Endothelial cell (in vitro differentiated cells): ENCODE results near the gene CFAP61. TPM values are rescaled to one million over a fixed set of nuclear protein-coding genes. Genes with fewer than 3 reads are reported as not detected.

Experiments
- DNase-seq: peaks from one replicate; pipeline ENCODE4 v3.0.0; 2021; ENCODE audit warnings: low spot score
- H3K27ac Mint-ChIP-seq: one replicate; pipeline ENCODE4 v1.8.0; 2021; ENCODE audit warnings: mixed read lengths, inconsistent platforms; ENCODE audit not compliant: unreplicated experiment
- H3K27me3 Mint-ChIP-seq: one replicate; pipeline ENCODE4 v1.8.0; 2021; ENCODE audit warnings: mild to moderate bottlenecking, moderate library complexity, mixed read lengths, inconsistent platforms; ENCODE audit not compliant: unreplicated experiment
- H3K36me3 Mint-ChIP-seq: one replicate; pipeline ENCODE4 v1.8.0; 2021; ENCODE audit warnings: mild to moderate bottlenecking, low read depth, mixed read lengths, inconsistent platforms; ENCODE audit not compliant: unreplicated experiment
- H3K4me1 Mint-ChIP-seq: one replicate; pipeline ENCODE4 v1.8.0; 2021; ENCODE audit warnings: mild to moderate bottlenecking, mixed read lengths, inconsistent platforms; ENCODE audit not compliant: unreplicated experiment
- H3K4me3 Mint-ChIP-seq: one replicate; pipeline ENCODE4 v1.8.0; 2021; ENCODE audit warnings: mild to moderate bottlenecking, mixed read lengths, inconsistent platforms; ENCODE audit not compliant: unreplicated experiment
- H3K9me3 Mint-ChIP-seq: one replicate; pipeline ENCODE4 v1.8.0; 2021; ENCODE audit warnings: mixed read lengths, inconsistent platforms; ENCODE audit not compliant: unreplicated experiment
- total RNA-seq: library from RNA; stranded (reverse); fragmentation: NEBNext Ultra II Directional; extraction: Animal tissue kit (Norgen Biotek cat#: 25700); gene quantifications from one replicate; pipeline ENCODE4 v1.2.1, GENCODE V29; 2021; ENCODE audit not compliant: unreplicated experiment
- TF ChIP-seq, protein P1 (sequence below): fragments of 200-600 bp; sonication (generic); IDR thresholded peaks from one replicate; pipeline ENCODE4 v1.5.0; 2021; ENCODE audit warnings: antibody characterized with exemption; ENCODE audit not compliant: unreplicated experiment

CFAP61 gene
- total RNA-seq, 1 donor from 2014 or later = not detected

DNA sequence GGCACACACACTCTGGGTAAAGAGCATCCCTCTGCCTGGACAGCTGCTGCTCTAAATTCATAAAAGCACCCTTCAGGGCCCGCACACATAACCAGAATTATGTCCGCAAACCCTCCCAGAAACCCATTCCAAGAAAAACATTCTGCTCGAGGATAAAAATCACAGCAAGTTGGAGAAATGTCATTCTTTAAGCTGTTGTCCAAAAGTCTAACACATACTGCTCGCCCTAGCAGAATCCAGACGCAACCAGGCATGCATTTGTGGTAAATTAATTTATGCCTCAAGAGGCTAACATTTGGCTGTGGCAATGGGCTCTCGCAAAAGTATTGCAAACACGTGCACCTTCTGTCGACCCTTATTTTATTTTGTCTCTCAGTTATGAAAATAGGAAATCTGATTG, 199.5 kb downstream of the CFAP61 start:
- peaks cover 4% of the 10 kb centered on the region for H3K27me3 Mint-ChIP-seq
- H3K4me1 Mint-ChIP-seq = no peaks in the 10 kb centered on the region
- H3K9me3 Mint-ChIP-seq = no peaks in the 10 kb centered on the region
- H3K36me3 Mint-ChIP-seq = no peaks in the 10 kb centered on the region
- DNase-seq = no peak
- TF ChIP-seq, protein P1, sequence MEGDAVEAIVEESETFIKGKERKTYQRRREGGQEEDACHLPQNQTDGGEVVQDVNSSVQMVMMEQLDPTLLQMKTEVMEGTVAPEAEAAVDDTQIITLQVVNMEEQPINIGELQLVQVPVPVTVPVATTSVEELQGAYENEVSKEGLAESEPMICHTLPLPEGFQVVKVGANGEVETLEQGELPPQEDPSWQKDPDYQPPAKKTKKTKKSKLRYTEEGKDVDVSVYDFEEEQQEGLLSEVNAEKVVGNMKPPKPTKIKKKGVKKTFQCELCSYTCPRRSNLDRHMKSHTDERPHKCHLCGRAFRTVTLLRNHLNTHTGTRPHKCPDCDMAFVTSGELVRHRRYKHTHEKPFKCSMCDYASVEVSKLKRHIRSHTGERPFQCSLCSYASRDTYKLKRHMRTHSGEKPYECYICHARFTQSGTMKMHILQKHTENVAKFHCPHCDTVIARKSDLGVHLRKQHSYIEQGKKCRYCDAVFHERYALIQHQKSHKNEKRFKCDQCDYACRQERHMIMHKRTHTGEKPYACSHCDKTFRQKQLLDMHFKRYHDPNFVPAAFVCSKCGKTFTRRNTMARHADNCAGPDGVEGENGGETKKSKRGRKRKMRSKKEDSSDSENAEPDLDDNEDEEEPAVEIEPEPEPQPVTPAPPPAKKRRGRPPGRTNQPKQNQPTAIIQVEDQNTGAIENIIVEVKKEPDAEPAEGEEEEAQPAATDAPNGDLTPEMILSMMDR = no peak
- no peak overlapping the region for H3K27ac Mint-ChIP-seq
- no peak overlapping the region for H3K4me3 Mint-ChIP-seq

DNA sequence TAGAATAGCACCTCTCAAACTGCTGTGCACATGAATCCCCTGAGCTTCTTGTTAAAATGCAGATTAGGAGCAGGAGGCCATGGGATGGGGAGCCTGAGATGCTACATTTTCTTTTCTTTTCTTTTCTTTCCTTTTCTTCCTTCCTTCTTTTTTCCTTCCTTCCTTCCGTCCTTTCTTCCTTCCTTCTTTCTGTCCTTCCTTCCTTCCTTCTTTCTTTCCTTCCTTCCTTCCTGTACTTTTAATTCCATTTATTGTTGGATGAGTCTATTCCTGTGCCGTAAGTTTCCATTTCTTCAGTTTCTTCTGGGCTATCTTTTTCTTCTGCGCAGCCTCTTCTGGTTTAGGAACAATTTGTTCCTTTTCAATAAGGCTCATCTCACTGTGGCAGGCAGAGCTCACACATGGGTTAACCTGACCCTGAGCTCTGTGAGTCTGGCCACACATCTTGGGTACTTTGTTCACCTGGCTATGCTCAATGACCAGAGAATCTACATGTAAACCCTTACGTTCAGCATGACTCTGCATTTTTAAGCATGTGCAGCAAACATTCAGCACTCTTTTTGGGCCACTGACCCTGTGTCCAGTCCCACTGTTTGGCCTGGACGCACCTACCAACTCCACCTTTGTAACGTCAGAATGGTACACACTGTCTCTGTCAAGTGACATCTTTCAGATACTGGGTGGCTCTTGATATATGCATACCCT, 200.9 kb downstream of the CFAP61 start:
- H3K36me3 Mint-ChIP-seq = no peaks in the 10 kb centered on the region
- TF ChIP-seq, protein P1 = no peak
- no peaks in the 10 kb centered on the region for H3K4me1 Mint-ChIP-seq
- H3K27me3 Mint-ChIP-seq = peaks cover 4% of the 10 kb centered on the region
- no peak for DNase-seq
- no peaks in the 10 kb centered on the region for H3K9me3 Mint-ChIP-seq
- H3K4me3 Mint-ChIP-seq = no peak overlapping the region
- no peak overlapping the region for H3K27ac Mint-ChIP-seq

DNA sequence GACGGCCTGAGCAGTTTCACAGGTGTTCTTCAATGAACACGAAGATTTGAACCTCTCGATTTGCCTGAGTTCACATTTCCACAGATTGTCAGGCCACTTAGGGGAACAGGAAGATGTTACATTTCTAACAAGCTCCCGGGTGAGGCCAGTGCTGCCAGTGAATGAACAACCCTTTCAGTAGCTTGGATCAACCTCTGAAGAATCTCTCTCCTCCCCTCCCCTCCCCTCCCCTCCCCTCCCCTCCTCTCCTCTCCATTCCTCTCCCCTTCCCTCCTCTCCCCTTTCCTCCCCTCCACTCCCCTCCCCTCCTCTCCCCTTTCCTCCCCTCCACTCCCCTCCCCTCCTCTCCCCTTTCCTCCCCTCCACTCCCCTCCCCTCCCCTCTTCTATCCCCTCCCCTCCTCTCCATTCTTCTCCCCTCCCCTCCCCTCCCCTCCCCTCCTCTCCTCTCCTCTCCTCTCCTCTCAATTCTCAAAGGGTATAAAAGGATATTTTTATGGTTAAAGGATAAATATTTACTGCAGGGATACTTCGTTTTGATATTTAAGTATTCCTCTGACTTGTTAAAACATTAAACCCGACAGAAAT, 201.5 kb downstream of the CFAP61 start:
- no peak overlapping the region for H3K27ac Mint-ChIP-seq
- no peaks in the 10 kb centered on the region for H3K9me3 Mint-ChIP-seq
- no peak for DNase-seq
- H3K4me1 Mint-ChIP-seq = no peaks in the 10 kb centered on the region
- no peaks in the 10 kb centered on the region for H3K36me3 Mint-ChIP-seq
- H3K4me3 Mint-ChIP-seq = no peak overlapping the region
- TF ChIP-seq, protein P1 = no peak
- peaks cover 4% of the 10 kb centered on the region for H3K27me3 Mint-ChIP-seq

DNA sequence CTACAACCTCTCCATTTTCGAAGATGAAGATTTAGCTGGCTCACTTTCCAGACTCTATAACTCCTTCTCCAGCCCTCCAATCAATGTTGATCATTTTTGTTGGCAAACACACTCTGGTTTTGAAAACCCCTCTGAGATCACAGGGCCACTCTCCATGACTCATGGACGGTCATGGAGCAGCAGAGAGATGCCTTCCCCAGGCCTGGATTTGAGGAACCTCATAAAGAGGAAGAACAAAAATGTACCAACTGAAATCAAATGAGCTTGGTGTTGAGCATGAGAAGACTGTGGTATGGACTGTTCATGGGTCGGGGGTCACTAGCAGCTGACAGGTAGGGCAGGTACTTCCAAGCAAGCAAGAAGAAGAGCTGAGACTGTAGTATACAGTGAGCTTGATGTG, 202.8 kb downstream of the CFAP61 start:
- Mint-ChIP-seq H3K4me1 (no peaks in the 10 kb centered on the region), H3K27me3 (peaks cover 4% of the 10 kb centered on the region), H3K27ac (no peak overlapping the region), H3K4me3 (no peak overlapping the region), H3K9me3 (no peaks in the 10 kb centered on the region), H3K36me3 (no peaks in the 10 kb centered on the region)
- TF ChIP-seq, protein P1 = no peak
- DNase-seq = no peak

DNA sequence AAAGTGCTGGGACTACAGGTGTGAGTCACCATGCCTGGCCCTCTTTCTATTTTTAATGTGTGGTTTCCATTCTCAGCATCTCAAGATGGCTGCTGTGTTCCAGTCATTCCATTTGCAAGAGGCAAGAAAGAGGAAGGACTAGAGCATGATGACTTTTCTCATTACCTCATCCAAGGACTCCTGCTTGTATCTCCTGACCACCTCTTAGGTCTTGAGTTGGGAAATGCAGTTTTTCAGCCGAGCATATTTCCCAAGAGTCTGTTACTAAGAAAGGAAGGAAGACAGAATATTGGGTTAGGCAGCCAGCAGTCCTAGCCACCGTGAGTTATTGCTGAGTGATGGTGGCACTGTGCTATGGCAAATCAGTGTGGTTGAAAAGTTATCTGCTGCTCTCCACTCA, 207.2 kb downstream of the CFAP61 start:
- H3K27me3 Mint-ChIP-seq = peaks cover 4% of the 10 kb centered on the region
- H3K27ac Mint-ChIP-seq = no peak overlapping the region
- peaks cover 2% of the 10 kb centered on the region for H3K4me1 Mint-ChIP-seq
- TF ChIP-seq, protein P1 = no peak
- no peaks in the 10 kb centered on the region for H3K36me3 Mint-ChIP-seq
- no peak for DNase-seq
- H3K4me3 Mint-ChIP-seq = no peak overlapping the region
- no peaks in the 10 kb centered on the region for H3K9me3 Mint-ChIP-seq
